Activated CD8-positive, alpha-beta memory T cell treated with anti-CD3 and anti-CD28 coated beads for 36 hours (primary cell): Measurements from ENCODE around the gene ABHD16A. TPM values are rescaled to one million over a fixed set of nuclear protein-coding genes. Genes with fewer than 3 reads are reported as not detected.

Experiments
- CTCF ChIA-PET: fragments of 350-600 bp; sonication (Branson Sonifier 250); formaldehyde crosslinking; loops from one replicate; lab custom pipeline; 2021; ENCODE audit warnings: antibody characterized with exemption; lab: Charles Lee
- POLR2A ChIA-PET: fragments of 350-600 bp; sonication (Branson Sonifier 250); formaldehyde crosslinking; loops from one replicate; lab custom pipeline; 2021; ENCODE audit warnings: antibody characterized with exemption; lab: Charles Lee
- total RNA-seq, 2 experiments: library from RNA; stranded (reverse); gene quantifications; one replicate each; pipeline ENCODE4 v1.2.3, GENCODE V29; 2021

The ABHD16A gene
- total RNA-seq = 10 to 100 TPM; 30.1 to 32.0 TPM

DNA sequence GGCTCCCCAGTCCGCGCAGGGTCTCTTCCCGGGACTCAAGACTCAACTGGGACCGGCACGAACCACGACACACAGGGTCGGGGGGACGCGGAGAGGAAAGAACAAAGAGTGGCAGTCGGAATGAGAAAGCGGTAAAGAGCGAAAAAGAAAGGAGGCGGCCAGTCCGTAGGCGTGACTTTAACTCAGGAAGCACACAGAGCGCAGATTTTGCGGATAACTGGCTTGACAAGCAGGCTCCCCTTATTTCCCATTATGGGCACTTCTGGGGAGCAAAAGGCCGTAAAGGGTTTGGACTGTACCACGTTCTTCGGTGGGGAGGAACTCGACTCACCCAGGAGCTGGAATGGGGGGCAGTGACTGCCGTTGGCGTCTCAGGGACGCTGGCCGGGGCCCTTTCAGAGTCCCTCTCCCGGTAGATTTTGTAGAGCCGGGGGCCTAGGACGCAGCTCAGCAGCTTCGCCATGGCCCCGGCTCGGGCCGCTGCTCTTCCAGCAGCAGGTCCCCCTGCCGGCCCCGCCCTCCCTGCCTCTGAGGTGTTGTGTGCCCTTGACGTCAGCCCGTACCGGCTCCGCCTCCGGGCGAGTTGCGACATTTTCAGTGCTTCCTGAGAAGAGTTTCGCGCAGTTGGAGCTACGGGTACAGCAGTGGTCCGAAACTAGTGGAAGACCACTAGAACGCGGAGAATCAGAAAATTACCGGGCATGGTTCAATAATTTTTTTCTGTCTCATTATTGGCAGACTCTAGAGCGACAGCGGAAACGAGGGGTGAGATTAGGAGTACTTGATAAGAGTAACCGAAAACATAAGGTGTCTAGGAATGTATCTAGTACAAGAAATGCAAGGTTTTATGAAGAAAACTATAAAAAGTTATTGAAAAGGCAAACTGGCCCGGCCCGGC is at the start of gene ABHD16A:
TSS of gene ABHD16A (minus strand) at position 506 of the 898 bp plus-strand sequence. CDS start at position 463, 43 bp downstream.
- CTCF ChIA-PET = interaction anchor here (1.0 to 2.1 kb wide), 5 partner anchors 16 to 125 kb away, joined by 3 to 5 read pairs (median 3); partner anchors contain the start of genes HSPA1B and LY6G5C
- POLR2A ChIA-PET = interaction anchor here (0.5 to 1.3 kb wide), 6 partner anchors 9 to 160 kb away, joined by 3 to 6 read pairs (median 3); partner anchors contain the start of genes BAG6, GPANK1, HSPA1B and NEU1

DNA sequence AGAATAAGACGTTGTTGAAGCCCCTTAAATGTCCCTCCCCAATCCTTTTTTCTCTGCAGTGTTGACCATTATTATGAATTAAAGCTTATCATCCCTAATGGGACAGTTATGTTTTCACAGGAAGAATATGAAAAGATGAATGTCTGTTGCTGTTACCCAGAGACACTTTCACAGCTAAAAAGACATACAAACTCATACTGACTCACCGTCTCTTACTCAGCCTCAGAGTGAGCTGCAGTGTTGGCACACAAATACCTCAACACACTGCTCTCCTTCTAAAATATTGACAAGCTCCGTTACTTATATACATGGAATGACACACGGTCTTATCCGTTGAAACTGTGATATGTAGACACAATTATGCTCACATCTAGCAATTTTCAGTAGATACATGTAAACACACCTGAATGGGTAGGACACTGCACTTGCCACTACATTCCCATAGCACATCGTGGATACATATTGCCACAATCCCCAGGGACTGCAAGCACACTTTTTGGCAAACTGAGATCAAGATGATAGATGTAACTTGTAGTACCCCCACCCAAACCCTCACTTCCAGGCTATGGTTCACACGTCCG is 49.7 kb upstream of the ABHD16A start:
- CTCF ChIA-PET = interaction anchor here (1.3 kb wide), 1 partner anchor 12 kb away, joined by 5 read pairs; no protein-coding TSS in a partner anchor

DNA sequence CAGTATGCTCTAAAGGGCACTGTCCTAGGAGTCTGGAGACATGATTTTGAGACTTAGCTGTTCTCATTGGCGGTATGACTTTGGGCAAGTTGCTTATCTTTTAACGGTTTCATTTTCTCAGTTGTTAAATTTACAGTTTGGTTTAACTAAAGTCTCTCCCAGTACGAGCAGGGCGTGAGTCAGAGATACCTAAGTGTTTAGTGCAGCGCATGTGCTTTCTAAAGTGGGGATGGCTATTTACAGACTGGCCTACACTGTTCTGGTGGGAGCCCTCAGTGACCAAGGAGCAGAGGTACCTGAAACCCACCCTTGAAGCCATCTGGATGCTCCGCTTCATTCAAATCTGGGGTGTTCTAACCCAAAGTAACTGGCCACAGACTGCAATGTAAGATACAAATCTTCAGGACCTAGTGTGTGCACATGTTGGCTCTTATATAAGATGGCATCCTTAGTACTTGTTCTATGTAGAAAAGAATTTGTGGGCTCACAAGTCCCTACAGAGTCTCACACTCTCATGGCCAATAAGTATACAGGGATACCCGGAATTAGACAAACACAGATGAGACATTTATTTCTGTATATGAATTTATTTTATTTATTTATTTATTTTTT is 47.4 kb upstream of the ABHD16A start:
- CTCF ChIA-PET = interaction anchor here (1.1 kb wide), 1 partner anchor 26 kb away, joined by 3 read pairs; no protein-coding TSS in a partner anchor
- POLR2A ChIA-PET = interaction anchor here (1.3 kb wide), 1 partner anchor 9 kb away, joined by 3 read pairs; no protein-coding TSS in a partner anchor

More for the DNA sequence above, 49.7 kb upstream of the ABHD16A start:
- POLR2A ChIA-PET = interaction anchor here (0.6 kb wide), 1 partner anchor 38 kb away, joined by 6 read pairs; no protein-coding TSS in a partner anchor

DNA sequence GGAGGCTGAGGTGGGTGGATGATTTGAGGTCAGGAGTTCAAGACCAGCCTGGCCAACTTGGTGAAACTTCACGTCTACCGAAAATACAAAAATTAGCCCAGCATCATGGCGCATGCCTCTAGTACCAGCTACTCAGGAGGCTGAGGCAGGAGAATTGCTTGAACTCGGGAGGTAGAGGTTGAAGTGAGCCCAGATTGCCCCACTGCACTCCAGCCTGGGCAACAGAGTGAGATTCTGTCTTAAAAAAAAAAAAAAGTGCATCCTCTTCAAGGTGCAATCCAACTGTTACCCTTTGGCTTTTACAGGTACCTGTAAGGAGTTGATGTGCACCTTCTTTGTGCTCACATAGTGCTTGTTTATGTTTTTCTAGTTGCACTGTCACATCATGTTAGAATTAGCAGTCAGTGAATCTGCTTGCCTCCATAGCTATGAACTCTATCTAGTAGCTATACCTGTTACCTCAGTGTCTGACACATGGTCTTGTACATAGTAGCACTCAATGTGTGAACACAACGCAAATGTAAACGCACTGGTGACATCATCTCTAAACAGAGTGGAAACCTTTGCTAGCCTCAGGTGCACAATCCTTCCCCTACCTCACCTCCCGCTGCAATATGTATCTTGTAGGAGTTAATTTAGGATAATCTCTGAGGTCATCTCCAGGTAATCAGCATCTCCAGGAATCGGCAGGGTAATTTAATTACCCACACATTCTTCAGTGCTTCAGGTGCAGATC is 46.3 kb upstream of the ABHD16A start:
- CTCF ChIA-PET = interaction anchor here (1.1 kb wide), 1 partner anchor 25 kb away, joined by 3 read pairs; no protein-coding TSS in a partner anchor
- POLR2A ChIA-PET = interaction anchor here (1.3 kb wide), 1 partner anchor 10 kb away, joined by 3 read pairs; no protein-coding TSS in a partner anchor

DNA sequence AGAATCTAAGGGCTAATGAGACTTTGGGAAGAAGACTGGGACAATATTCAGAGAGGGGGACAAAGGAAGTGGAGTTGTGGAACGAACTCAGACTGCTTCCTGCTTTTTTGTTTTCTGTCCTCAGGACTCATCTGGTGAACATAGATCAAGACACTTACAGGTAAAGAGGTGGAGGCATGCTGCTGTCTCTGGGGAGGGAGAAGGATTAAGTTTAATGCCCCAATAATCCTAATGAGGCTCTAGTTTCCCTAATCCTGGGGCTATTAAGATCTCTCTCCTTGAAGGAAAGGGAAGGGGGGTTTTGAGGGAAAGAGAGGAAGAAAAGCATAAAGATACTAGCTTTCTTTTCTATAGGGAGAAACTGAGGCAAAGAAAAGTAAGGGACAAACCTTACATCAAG is 41.3 kb upstream of the ABHD16A start:
- CTCF ChIA-PET = no interaction called here
- POLR2A ChIA-PET = no interaction called here

DNA sequence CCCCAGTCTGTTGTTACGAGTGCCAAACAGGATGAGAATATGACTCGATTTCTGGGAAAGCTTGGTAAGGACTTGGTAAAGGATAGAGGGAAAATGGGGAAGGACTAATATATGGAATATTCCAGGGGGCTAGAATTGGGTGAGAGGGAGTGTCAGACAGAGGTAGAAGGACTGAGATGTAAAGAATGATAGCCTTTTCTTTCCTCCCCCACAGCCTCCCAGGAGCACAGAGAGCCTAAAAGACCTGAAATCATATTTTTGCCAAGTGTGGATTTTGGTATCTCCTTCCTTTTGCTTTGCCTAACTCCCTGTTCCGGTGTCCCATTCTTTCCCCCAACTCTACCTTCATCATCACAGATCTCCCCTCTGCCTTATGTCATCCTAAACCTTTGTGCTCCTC is 39.8 kb upstream of the ABHD16A start:
- ChIA-PET POLR2A (no interaction called here), CTCF (no interaction called here)

DNA sequence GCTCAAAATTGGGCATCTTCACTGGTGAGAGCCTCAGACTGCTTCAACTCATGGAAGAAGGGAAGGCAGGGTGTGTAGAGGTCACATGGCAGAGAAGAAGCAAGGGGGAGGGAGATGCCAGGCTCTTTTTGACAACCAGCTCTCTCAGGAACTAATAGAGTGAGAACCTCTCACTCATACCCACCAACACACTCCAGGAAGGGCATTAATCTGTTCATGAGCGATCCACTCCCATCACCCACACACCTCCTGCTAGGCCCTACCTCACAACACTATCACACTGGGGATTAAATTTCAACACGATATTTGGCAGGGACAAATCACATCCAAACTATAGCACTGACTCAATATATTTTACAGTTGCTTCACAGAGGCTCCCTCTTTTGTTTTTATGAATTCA is 38.7 kb upstream of the ABHD16A start:
- POLR2A ChIA-PET = no interaction called here
- CTCF ChIA-PET = interaction anchor here (0.7 to 5.5 kb wide), 6 partner anchors 10 to 75 kb away, joined by 3 to 46 read pairs (median 4); partner anchors contain the start of gene DDAH2

DNA sequence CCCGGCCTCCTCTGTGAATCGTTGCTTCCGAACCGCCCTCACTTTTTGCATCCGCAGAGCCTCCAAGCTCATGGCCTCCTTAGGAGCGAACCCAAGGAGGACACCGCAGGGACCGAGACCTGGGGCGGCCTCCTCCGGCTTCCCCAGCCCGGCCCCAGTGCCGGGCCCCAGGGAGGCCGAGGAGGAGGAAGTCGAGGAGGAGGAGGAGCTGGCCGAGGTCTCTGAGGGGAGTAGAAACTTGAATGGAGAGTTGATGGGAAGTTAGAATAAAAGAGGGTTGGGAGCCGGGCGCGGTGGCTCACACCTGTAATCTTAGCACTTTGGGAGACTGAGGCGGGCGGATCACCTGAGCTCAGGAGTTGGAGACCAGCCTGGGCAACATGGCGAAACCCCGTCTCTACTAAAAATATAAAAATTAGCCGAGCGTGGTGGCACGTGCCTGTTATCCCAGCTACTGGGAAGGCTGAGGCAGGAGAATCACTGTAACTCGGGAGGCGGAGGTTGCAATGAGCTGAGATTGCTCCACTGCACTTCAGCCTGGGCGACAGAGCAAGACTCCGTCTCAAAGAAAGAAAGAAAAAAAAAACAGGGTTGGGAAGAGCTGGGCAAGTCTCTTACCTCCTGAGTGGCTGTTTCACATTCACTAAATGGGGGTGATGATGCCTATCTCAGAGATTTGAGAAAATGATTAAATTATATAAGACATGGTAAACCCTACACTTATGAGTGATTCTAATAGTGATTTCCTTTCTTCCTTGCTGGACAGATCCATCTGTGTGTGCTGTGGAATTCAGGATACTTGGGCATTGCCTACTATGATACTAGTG is 37.5 kb upstream of the ABHD16A start:
- ChIA-PET POLR2A (interaction anchor here (0.5 to 1.6 kb wide), 4 partner anchors 10 to 212 kb away, joined by 3 to 7 read pairs (median 6); no protein-coding TSS in a partner anchor), CTCF (interaction anchor here (0.7 to 5.5 kb wide), 7 partner anchors 11 to 89 kb away, joined by 3 to 46 read pairs (median 7); partner anchors contain the start of genes DDAH2 and VARS1)

DNA sequence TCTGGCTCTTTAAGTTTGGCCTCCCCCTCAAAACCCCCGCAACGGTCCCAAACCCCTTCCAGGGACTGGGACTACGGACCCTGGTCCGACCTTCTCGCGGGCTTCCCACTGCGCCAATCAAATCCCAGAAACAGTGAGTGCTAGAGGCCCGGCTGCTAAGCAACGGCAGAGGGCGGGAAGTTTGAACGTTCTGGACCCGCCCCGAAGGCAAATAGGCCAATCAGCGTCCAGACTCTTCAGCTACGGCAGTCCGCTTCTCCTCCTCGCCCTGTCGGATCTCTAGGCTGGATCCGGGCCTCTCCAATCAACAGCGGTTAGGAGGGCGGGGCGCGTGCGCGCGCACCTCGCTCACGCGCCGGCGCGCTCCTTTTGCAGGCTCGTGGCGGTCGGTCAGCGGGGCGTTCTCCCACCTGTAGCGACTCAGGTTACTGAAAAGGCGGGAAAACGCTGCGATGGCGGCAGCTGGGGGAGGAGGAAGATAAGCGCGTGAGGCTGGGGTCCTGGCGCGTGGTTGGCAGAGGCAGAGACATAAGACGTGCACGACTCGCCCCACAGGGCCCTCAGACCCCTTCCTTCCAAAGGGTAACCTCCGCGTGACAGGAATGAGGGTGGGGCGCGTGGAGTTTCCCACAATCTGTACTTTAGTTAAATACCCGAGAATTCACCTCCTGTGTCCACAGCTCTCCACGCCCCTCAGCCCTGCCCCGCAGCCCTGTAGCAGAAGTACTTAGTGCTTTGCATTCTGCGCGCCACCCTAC is 36.7 kb upstream of the ABHD16A start, which contains the start of gene MSH5:
TSS of gene MSH5 (plus strand) at position 367 of the 758 bp plus-strand sequence. CDS start 462 bp downstream, outside the sequence.
- POLR2A ChIA-PET = interaction anchor here (0.6 to 1.6 kb wide), 7 partner anchors 10 to 223 kb away, joined by 3 to 7 read pairs (median 5); no protein-coding TSS in a partner anchor
- CTCF ChIA-PET = interaction anchor here (0.8 to 5.5 kb wide), 7 partner anchors 11 to 97 kb away, joined by 3 to 46 read pairs (median 7); partner anchors contain the start of genes DDAH2 and VARS1

DNA sequence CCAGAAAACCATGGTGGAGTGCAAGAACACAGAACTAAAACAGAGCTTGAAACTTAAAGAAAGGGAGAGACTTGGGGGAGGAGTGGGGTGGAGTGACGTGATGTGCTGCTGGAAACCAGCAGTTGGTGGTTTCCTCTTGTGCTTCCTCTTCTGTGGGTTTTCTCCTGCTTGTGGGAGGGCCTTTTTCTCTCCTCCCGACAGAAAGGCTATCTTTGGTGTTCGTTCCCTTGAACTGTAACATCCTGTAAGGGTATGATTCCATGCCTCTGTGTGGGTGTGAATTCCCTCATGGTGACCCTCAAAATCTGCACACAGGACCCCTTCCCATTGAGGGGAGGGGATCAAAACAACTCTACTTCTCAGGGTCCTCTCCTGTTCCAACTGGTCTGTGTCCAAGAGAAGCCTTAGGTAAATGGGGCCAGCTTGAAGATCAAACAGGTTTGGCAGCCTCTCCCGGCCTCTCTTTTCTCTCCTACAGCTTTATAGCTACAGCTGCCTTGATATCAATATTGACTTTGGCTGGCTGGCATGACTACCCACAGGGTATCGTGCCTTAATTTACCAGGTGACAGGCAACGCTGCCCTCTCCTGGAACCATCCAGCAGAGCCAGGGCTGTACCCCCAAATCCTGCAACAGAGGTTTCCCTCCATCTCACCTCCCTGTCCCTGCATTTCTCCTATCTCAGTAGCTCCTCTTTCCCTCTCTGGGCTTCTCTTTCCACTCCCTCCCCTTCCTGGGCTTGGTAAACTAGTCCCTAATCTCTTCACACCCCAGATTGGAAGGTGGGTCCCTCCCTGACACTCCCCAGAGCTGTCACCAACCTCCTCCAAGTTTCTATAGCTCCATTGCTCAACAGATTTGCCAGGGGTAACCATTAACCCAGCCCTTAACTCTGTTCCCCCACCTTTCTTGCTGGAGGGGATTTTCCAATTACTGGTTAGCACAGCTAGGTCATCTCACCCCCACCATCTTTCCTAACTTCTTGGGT is 35.2 kb upstream of the ABHD16A start:
- ChIA-PET POLR2A (interaction anchor here (0.6 to 2.1 kb wide), 10 partner anchors 8 to 1580 kb away, joined by 3 to 5 read pairs (median 4); partner anchors contain the start of genes ABHD16A, BAG6, HSPA1B and LSM2), CTCF (interaction anchor here (0.8 to 5.5 kb wide), 7 partner anchors 10 to 99 kb away, joined by 3 to 46 read pairs (median 4); partner anchors contain the start of genes DDAH2, HSPA1B and VARS1)

DNA sequence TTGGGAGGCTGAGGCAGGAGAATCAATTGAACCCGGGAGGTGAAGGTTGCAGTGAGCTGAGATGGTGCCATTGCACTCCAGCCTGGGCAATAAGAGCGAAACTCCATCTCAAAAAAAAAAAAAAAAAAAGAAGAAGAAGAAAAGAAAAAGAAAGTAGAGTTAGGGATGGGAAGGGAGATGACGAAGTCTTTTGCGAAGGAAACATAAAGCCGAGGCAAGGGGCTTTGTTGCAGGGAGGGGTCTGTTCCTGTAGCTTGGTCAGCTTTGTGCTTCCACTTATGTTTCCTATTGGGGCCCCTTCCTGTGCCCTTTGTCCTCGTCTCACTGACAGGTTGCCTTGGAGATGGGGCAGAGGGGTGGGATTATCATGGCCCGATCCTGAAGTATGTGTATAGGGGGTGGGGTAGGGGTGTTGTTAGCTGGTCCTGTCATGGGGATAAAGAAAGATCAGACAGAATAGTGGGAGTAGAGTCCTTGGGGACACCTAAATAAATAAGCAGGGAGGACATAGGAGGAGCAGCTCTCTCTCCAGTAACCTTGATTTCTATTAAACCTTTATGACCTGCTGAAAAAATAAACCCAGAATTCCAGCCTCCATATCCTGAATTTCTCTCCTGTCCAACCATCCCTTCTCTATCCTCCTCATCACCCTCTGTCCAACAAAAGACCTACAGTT is 34.3 kb upstream of the ABHD16A start:
- CTCF ChIA-PET = interaction anchor here (0.8 to 5.5 kb wide), 6 partner anchors 9 to 92 kb away, joined by 3 to 46 read pairs (median 3); partner anchors contain the start of genes DDAH2, HSPA1B and VARS1
- POLR2A ChIA-PET = interaction anchor here (0.6 to 2.1 kb wide), 7 partner anchors 29 to 1100 kb away, joined by 3 to 6 read pairs (median 4); partner anchors contain the start of genes ABHD16A, BAG6, HSPA1B and LSM2

DNA sequence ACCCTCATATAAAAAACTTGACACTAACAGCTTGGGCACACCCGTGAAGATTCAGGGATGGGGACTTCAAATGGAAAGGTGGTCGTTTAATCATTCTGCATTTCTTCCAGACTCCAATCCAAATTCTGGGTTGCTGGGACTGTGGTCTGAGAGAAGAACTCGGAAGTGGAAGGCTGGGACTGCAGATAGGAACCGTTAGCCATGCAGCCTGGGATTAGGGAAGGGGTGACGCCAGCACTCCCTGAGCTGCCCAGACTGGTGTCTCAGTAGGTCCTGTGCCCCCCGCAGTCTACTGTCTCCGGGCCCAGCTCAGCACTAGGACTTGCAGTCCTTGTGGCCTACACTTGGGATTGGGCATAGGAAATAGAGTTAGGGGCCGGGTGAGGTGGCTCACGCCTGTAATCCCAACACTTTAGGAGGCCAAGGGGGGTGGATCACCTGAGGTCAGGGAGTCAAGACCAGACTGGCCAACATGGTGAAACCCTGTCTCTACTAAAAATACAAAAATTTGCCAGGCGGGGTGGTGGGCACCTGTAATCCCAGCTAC is 33.7 kb upstream of the ABHD16A start:
- POLR2A ChIA-PET = interaction anchor here (0.6 to 2.1 kb wide), 3 partner anchors 30 to 1101 kb away, joined by 4 to 6 read pairs (median 5); partner anchors contain the start of gene HSPA1B
- CTCF ChIA-PET = interaction anchor here (0.7 to 5.5 kb wide), 5 partner anchors 8 to 93 kb away, joined by 3 to 46 read pairs (median 3); partner anchors contain the start of genes DDAH2 and VARS1

DNA sequence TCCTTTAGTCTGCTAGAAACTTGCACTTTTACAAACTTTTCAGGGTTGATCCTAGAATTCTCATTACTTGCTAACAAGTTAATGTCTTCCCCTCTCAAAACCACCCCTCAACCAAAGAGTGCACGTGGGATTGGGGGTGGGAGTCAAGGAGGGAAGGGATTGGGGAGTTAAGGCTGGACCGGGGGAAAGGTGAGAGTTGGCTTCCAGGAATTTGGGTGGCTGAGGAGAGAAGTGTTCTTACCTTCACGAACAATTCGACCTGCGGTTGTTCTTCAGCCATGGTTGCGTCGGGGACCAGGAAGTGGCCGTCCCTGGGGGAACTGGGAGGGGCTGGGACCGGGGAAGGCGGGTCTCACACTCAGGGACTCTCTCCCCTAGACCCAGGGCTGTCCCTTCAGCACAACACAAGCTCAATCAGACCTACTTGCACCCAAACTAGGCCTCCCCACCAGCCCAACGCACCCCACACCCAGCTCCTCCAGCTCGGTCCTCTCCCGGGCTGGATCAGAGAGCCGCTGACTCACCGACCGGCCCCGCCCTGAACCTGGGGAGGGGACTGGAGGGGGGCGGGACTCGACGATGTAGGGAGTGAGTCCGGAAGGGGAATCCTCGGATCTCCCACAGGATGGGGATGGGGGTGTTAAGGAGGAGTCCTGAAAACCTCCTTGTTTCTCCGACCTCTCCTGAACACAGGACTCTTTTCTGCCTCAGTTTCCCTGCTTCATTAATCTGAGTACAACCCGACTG is 33.1 kb upstream of the ABHD16A start, which contains the start of gene CLIC1:
TSS of gene CLIC1 (minus strand) at position 510 of the 747 bp plus-strand sequence. CDS start at position 280, 230 bp downstream.
- ChIA-PET POLR2A (interaction anchor here (0.5 kb wide), 1 partner anchor 72 kb away, joined by 3 read pairs; the partner anchor contains the start of gene GPANK1), CTCF (interaction anchor here (0.6 to 3.2 kb wide), 7 partner anchors 33 to 759 kb away, joined by 3 to 23 read pairs (median 3); partner anchors contain the start of gene VARS1)
